H9 (cell line): ENCODE measurements around the gene CEP128. TPM values are rescaled to one million over a fixed set of nuclear protein-coding genes. Genes with fewer than 3 reads are reported as not detected.

ENCODE experiments used
- DNase-seq: peaks from one replicate; pipeline ENCODE4 v3.0.0-alpha.2; 2017
- H2AFZ ChIP-seq: one replicate; pipeline ENCODE4 v1.6.1; 2013; ENCODE audit warnings: mild to moderate bottlenecking, low read length, control low read depth, moderate library complexity
- H2AK5ac ChIP-seq: 2 replicates; pipeline ENCODE4 v1.6.1; 2013; ENCODE audit warnings: low read length, control low read depth, mixed read lengths; ENCODE audit not compliant: insufficient read length
- H2BK120ac ChIP-seq: one replicate; pipeline ENCODE4 v1.6.1; 2013; ENCODE audit warnings: low read depth, mild to moderate bottlenecking, low read length, control low read depth, inconsistent platforms; ENCODE audit not compliant: poor library complexity, severe bottlenecking
- H2BK12ac ChIP-seq: 2 replicates; pipeline ENCODE4 v1.6.1; 2013; ENCODE audit warnings: low read length, control low read depth, mixed read lengths, low read depth; ENCODE audit not compliant: insufficient read length
- H2BK15ac ChIP-seq: 2 replicates; pipeline ENCODE4 v1.6.1; 2013; ENCODE audit warnings: low read depth, low read length, control low read depth
- H2BK20ac ChIP-seq: one replicate; pipeline ENCODE4 v1.6.1; 2013; ENCODE audit warnings: low read depth, mild to moderate bottlenecking, low read length, control low read depth, inconsistent platforms; ENCODE audit not compliant: poor library complexity, severe bottlenecking
- H2BK5ac ChIP-seq: 2 replicates; pipeline ENCODE4 v1.6.1; 2013; ENCODE audit warnings: low read length, control low read depth, mixed read lengths; ENCODE audit not compliant: insufficient read length
- H3K14ac ChIP-seq: 2 replicates; pipeline ENCODE4 v1.6.1; 2013; ENCODE audit warnings: low read length, control low read depth; ENCODE audit not compliant: insufficient read depth
- H3K18ac ChIP-seq: 2 replicates; pipeline ENCODE4 v1.6.1; 2013; ENCODE audit warnings: low read depth, mild to moderate bottlenecking, mixed read lengths, low read length, control low read depth; ENCODE audit not compliant: insufficient read length
- H3K23ac ChIP-seq: 2 replicates; pipeline ENCODE4 v1.6.1; 2013; ENCODE audit warnings: low read length, control low read depth, mixed read lengths, low read depth; ENCODE audit not compliant: insufficient read length
- H3K23me2 ChIP-seq: 2 replicates; pipeline ENCODE4 v1.6.1; 2013; ENCODE audit warnings: low read depth, mild to moderate bottlenecking, mixed read lengths, low read length, control low read depth; ENCODE audit not compliant: insufficient read length, poor library complexity, severe bottlenecking
- H3K27ac ChIP-seq: 2 replicates; pipeline ENCODE4 v1.5.1; 2013; ENCODE audit warnings: low read length, control low read depth, mixed read lengths, low read depth; ENCODE audit not compliant: insufficient read length
- H3K27me3 ChIP-seq: 2 replicates; pipeline ENCODE4 v1.6.1; 2013; ENCODE audit warnings: low read length, control low read depth, inconsistent platforms; ENCODE audit not compliant: insufficient read depth
- H3K4ac ChIP-seq: 2 replicates; pipeline ENCODE4 v1.6.1; 2013; ENCODE audit warnings: low read depth, mild to moderate bottlenecking, control low read depth, inconsistent platforms, low read length, moderate library complexity
- H3K4me1 ChIP-seq: 2 replicates; pipeline ENCODE4 v1.6.1; 2013; ENCODE audit warnings: low read length, control low read depth, inconsistent platforms; ENCODE audit not compliant: insufficient read depth
- H3K4me2 ChIP-seq: 2 replicates; pipeline ENCODE4 v1.6.1; 2013; ENCODE audit warnings: low read length, control low read depth, mixed read lengths; ENCODE audit not compliant: insufficient read length, insufficient read depth
- H3K56ac ChIP-seq: 2 replicates; pipeline ENCODE4 v1.6.1; 2013; ENCODE audit warnings: low read depth, mild to moderate bottlenecking, mixed read lengths, low read length, control low read depth; ENCODE audit not compliant: insufficient read length
- H3K79me1 ChIP-seq: 2 replicates; pipeline ENCODE4 v1.6.1; 2013; ENCODE audit warnings: low read depth, mild to moderate bottlenecking, moderate library complexity, low read length, control low read depth, inconsistent platforms; ENCODE audit not compliant: insufficient read depth, poor library complexity, severe bottlenecking
- H3K79me2 ChIP-seq: 2 replicates; pipeline ENCODE4 v1.6.1; 2013; ENCODE audit warnings: low read length, control low read depth, inconsistent platforms; ENCODE audit not compliant: insufficient read depth
- H3K9ac ChIP-seq: 2 replicates; pipeline ENCODE4 v1.6.1; 2013; ENCODE audit warnings: low read length, control low read depth, mixed read lengths; ENCODE audit not compliant: insufficient read length; ENCODE audit errors: extremely low read depth
- H3K9me3 ChIP-seq: one replicate; pipeline ENCODE4 v1.6.1; 2013; ENCODE audit warnings: low read depth, low read length, inconsistent platforms; ENCODE audit not compliant: control insufficient read depth
- H3T11ph ChIP-seq: one replicate; pipeline ENCODE4 v1.6.1; 2013; ENCODE audit warnings: mild to moderate bottlenecking, low read length, control low read depth, inconsistent platforms
- H4K20me1 ChIP-seq: one replicate; pipeline ENCODE4 v1.6.1; 2013; ENCODE audit not compliant: control insufficient read depth, insufficient read length, insufficient read depth
- H4K5ac ChIP-seq: 2 replicates; pipeline ENCODE4 v1.6.1; 2013; ENCODE audit warnings: low read depth, mild to moderate bottlenecking, mixed read lengths, low read length, control low read depth; ENCODE audit not compliant: insufficient read length
- H4K8ac ChIP-seq: replicated peaks from 2 replicates; pipeline ENCODE4 v1.6.1; 2013; ENCODE audit warnings: low read length, control low read depth, mixed read lengths, low read depth; ENCODE audit not compliant: insufficient read length
- H4K91ac ChIP-seq: 2 replicates; pipeline ENCODE4 v1.6.1; 2013; ENCODE audit warnings: low read depth, mild to moderate bottlenecking, moderate library complexity, mixed read lengths, low read length, control low read depth; ENCODE audit not compliant: insufficient read length
- H3K27ac Mint-ChIP-seq, 3 experiments: 2 replicates in 2 of 3; 3 replicates in 1 of 3; pipeline ENCODE4 v1.8.0; 2020 to 2021; ENCODE audit warnings: mixed read lengths in 3 of 3, mild to moderate bottlenecking in 1 of 3, moderate library complexity in 1 of 3
- H3K27me3 Mint-ChIP-seq: 2 replicates; pipeline ENCODE4 v1.8.0; 2021; ENCODE audit warnings: low read depth, mild to moderate bottlenecking, moderate library complexity, mixed read lengths
- H3K36me3 Mint-ChIP-seq, 3 experiments: 2 replicates in 2 of 3; 3 replicates in 1 of 3; pipeline ENCODE4 v1.8.0; 2020 to 2021; ENCODE audit warnings: low read depth in 3 of 3, mixed read lengths in 3 of 3; ENCODE audit not compliant: insufficient read depth in 1 of 3
- H3K4me1 Mint-ChIP-seq, 2 experiments: 2 replicates each; pipeline ENCODE4 v1.8.0; 2020; ENCODE audit warnings: mixed read lengths in 2 of 2
- H3K4me3 Mint-ChIP-seq, 2 experiments: 2 replicates in 1 of 2; 3 replicates in 1 of 2; pipeline ENCODE4 v1.8.0; 2020 to 2021; ENCODE audit warnings: mild to moderate bottlenecking in 2 of 2, mixed read lengths in 2 of 2, moderate library complexity in 1 of 2
- H3K9me3 Mint-ChIP-seq, 2 experiments: 2 replicates in 1 of 2; 3 replicates in 1 of 2; pipeline ENCODE4 v1.8.0; 2020; ENCODE audit warnings: mild to moderate bottlenecking in 2 of 2, mixed read lengths in 2 of 2, moderate library complexity in 1 of 2
- CTCF ChIP-seq: fragments of 200-600 bp; sonication (generic); conservative IDR thresholded peaks from 3 replicates; pipeline ENCODE4 v1.8.0; 2021; ENCODE audit warnings: antibody characterized with exemption, mild to moderate bottlenecking
- WGBS: extraction: QIAGEN DNeasy Blood & Tissue Kit; methylation state at CpG from one replicate; pipeline ENCODE4 v1.1.7; 2013; ENCODE audit warnings: missing lambda C conversion rate, low lambda C conversion rate, mixed read lengths; ENCODE audit not compliant: insufficient read length; ENCODE audit errors: extremely low coverage; 5-methylcytosine and 5-hydroxymethylcytosine counted together
- total RNA-seq: library from RNA; stranded (reverse); gene quantifications from 2 replicates; pipeline ENCODE4 v1.2.1, GENCODE V29; 2021

CEP128 gene
- total RNA-seq, 1 experiment from 2014 or later, result 16.3 TPM

GRCh38 chr14:80973931-80974641, 32.5 kb upstream of the CEP128 start:
- no peak overlapping the region for H3K4ac ChIP-seq
- no peaks in the 10 kb centered on the region for H3K9me3 Mint-ChIP-seq
- H4K91ac ChIP-seq, result no peak overlapping the region
- H3K18ac ChIP-seq, result no peak overlapping the region
- no peak overlapping the region for H2BK15ac ChIP-seq
- H3K36me3 Mint-ChIP-seq, result no peaks in the 10 kb centered on the region
- H3T11ph ChIP-seq, result no peak overlapping the region
- H2BK12ac ChIP-seq, result no peak overlapping the region
- H3K27ac Mint-ChIP-seq, result no peak overlapping the region
- H3K4me3 Mint-ChIP-seq, result no peak overlapping the region
- H4K8ac ChIP-seq, result no peak overlapping the region
- H3K4me2 ChIP-seq, result no peak overlapping the region
- no peak overlapping the region for H3K23ac ChIP-seq
- H2AK5ac ChIP-seq, result no peak overlapping the region
- no peak overlapping the region for H2BK5ac ChIP-seq
- no peak overlapping the region for H4K5ac ChIP-seq
- no peaks in the 10 kb centered on the region for H3K27me3 ChIP-seq
- H3K9me3 ChIP-seq, result no peaks in the 10 kb centered on the region
- no peak overlapping the region for H2BK20ac ChIP-seq
- DNase-seq, result no peak
- H3K4me1 Mint-ChIP-seq, result no peaks in the 10 kb centered on the region
- no peak overlapping the region for H2AFZ ChIP-seq
- H3K23me2 ChIP-seq, result no peaks in the 10 kb centered on the region
- H3K14ac ChIP-seq, result no peak overlapping the region
- H3K9ac ChIP-seq, result no peak overlapping the region
- WGBS, result no CpG with 5 or more reads among the region's 5 CpGs
- no peaks in the 10 kb centered on the region for H4K20me1 ChIP-seq
- H3K79me2 ChIP-seq, result no peaks in the 10 kb centered on the region
- H3K27me3 Mint-ChIP-seq, result peaks cover 8% of the 10 kb centered on the region
- no peaks in the 10 kb centered on the region for H3K79me1 ChIP-seq
- no peak overlapping the region for H2BK120ac ChIP-seq
- no peak overlapping the region for H3K56ac ChIP-seq
- TF ChIP-seq CTCF, result no peak
- no peak overlapping the region for H3K27ac ChIP-seq
- H3K4me1 ChIP-seq, result no peaks in the 10 kb centered on the region
